ENCODE measurements around the gene CCDC3.
"Not testable (repeated sequence)": the region's sequence is repeated elsewhere in the genome, so short reads cannot be mapped to it uniquely, and the experiment has no call there.

Gene CCDC3

GRCh38 chr10:13000431-13000830, 1.1 kb downstream of the CCDC3 start:
- no peak for DNase-seq (ENCODE audit: low read depth in 2 of 2)

DNA sequence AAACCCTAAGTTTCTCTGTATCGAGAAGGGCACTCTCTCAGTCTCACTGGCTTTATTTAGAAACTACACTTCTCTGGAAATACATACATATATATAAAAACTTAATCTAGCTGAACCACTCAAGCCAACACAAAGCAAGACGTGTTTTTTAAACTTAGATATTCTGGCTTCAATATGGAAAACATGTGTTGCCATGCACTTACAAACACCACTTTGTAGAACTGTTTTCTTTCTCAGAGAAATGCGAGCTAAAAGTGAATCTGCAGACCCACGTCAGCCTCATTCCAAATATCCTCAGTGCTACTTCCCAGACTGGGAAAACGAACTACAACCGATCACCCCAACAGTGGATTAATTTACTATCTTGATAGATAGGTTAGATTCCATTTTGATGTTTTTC, 1.7 kb downstream of the CCDC3 start:
- no peak for DNase-seq (ENCODE audit: low read depth in 2 of 2)

DNA sequence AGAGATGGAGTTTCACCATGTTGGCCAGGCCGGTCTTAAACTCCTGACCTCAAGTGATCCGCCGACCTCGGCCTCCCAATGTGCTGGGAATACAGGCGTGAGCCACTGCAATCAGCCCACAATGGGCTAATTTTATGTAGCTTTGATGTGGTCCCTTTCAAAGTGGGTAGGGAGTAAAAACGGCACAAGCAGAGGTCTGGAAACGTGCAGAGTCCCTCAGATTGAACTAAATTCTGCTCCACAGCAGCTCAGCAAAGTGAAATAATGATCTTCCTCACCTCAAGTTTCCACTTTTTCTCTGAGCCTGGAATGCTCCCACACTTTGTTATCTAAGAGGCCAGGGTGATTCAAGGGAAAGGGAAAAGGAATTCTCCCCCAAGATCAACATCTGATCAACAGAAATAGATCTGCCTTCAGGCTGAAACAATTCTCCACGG, 6.1 kb downstream of the CCDC3 start:
- no peak for DNase-seq (ENCODE audit: low read depth in 2 of 2)

- no peak for DNase-seq (ENCODE audit: low read depth in 2 of 2)
Observed at GRCh38 chr10:12993595-12993994, 7.9 kb downstream of the CCDC3 start.

GRCh38 chr10:12985347-12985746, 16.2 kb downstream of the CCDC3 start:
- DNase-seq (ENCODE audit: low read depth in 2 of 2), result no peak

DNA sequence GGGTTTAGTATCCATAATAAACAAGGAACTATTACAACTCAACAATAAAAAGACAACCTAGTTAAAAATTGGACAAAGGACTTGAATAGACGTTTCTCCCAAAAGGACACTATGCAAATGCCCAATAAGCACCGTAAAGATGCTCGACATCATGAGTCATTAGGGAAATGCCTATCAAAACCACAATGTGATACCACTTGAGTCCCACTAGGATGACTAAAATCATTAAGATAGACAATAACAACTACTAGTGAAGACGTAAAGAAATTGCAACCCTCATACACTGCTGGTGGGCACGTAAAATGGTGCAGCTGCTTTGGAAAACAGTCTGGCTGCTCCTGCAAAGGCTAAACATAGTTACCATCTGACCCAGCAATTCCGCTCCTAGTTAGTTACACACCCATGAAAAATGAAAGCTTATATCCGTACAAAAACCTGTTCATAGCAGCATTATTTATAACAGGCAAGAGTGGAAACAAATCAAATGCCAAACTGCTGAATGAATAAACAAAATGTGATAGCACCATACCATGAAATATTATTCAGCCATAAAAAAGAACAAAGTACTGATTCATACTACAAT, 17.3 kb downstream of the CCDC3 start:
- DNase-seq (ENCODE audit: low read depth in 2 of 2), result no peak

DNA sequence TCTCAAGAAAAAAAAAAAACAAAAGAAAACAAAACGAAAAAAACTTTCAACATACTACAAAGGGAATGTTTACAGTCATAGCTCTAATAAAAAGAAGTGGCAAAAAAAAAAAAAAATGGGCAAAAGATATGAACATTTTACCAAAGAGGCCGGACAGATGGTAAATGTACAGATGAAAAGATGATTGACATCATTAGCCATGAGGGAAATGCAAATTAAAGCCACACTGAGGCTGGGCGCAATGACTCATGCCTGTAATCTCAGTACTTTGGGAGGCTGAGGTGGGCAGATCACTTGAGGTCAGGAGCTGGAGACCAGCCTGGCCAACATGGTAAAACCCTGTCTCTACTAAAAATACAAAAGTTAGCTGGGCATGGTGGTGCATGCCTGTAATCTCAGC, 17.9 kb downstream of the CCDC3 start:
- DNase-seq (ENCODE audit: low read depth in 2 of 2), result not testable (repeated sequence)

DNA sequence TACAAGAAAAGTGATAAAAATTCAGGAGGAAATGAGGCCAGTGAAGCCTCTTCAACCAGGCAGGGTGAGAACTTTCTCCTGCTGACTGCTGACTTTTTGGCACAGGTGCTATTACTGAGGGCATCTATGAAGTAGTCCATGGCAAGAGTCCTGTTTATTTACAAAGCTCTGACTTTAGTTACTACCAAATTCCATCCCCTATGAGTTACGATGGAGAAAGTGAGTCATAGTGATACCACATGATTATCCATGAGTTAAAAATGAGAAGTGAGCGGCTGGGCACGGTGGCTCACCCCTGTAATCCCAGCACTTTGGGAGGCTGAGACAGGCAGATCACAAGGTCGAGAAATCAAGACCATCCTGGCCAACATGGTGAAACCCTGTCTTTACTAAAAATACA, 19.9 kb downstream of the CCDC3 start:
- no peak for DNase-seq (ENCODE audit: low read depth in 2 of 2)

GRCh38 chr10:12980713-12981306, 20.7 kb downstream of the CCDC3 start:
- DNase-seq (ENCODE audit: low read depth in 2 of 2), result no peak

DNA sequence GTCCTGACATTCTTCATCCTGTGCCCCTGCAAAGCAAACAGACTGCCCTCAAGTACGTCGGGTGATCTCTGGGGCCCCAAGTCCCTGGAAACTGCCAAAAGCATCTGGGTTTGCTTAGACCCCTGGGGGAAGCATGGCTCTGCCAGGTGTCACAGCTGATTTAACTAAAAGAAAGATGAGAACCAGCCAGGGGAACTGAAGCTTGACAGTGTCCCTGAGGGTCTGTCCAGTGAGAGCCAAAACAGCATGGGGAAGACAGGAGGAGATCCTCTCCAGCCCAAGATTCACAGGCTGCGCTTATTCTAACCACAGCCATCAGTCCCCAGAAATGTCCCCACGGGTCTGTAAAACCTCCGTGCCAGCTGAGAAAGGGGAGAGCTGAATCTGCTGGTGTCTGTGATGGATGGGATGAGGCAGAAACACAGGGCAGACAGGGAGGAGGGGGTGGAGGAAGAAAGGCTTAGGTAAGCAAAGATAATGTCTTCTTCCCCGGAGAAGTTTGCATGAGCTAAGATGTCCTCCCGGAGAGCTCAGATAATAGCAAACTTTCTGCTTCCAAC, 21.3 kb downstream of the CCDC3 start:
- no peak for DNase-seq (ENCODE audit: low read depth in 2 of 2)

GRCh38 chr10:12978891-12979290, 22.6 kb downstream of the CCDC3 start:
- DNase-seq (ENCODE audit: low read depth in 2 of 2), result no peak

- DNase-seq (ENCODE audit: low read depth in 2 of 2), result no peak
Observed at GRCh38 chr10:12975906-12976305, 25.6 kb downstream of the CCDC3 start.

GRCh38 chr10:12975266-12975665, 26.2 kb downstream of the CCDC3 start:
- no peak for DNase-seq (ENCODE audit: low read depth in 2 of 2)

- DNase-seq (ENCODE audit: low read depth in 2 of 2), result no peak
Observed at GRCh38 chr10:12974491-12975199, 26.9 kb downstream of the CCDC3 start.

DNA sequence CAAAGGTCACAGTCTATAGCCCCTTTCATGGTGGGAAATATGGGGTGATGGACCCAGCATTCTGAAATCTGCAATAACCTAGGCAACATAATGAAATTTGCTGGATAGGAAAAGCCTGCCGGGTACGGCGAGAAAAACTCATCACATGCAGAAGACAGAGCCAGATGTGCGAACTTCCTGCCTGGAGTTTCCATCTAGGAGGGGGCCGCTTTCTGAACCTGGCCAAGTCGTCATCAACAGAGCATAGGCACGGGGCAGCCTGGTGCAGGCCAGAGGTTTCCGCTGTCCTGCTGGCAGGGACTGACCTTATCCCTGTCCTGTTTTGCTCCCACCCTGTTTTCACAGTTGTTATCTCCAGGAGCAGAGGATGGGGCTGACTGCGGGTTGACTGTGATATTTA, 27.4 kb downstream of the CCDC3 start:
- no peak for DNase-seq (ENCODE audit: low read depth in 2 of 2)

- no peak for DNase-seq (ENCODE audit: low read depth in 2 of 2)
Observed at GRCh38 chr10:12973149-12973718, 28.3 kb downstream of the CCDC3 start.

DNA sequence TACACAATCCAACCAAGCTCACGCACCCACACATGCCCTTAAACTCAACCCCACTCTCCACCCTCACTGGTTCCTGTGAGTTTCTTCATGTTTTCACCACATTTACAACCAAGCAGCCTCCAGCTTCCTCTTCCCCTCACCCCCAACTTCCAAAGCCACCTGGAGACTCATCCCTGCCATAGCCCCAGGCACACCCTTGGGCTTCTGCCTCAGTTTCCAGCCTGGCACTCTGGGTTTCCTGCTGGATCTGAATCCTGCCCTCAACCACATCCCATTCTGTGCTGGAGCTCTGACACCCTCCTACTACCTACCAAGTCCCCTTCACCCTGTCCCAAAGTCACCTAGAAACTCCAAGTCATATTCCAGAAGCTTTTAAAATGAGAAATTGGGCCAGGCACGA, 29.4 kb downstream of the CCDC3 start:
- DNase-seq (ENCODE audit: low read depth in 2 of 2), result no peak

- DNase-seq (ENCODE audit: low read depth in 2 of 2), result no peak
Observed at GRCh38 chr10:12971001-12971788, 30.3 kb downstream of the CCDC3 start.

- no peak for DNase-seq (ENCODE audit: low read depth in 2 of 2)
Observed at GRCh38 chr10:12969951-12970350, 31.6 kb downstream of the CCDC3 start.

- no peak for DNase-seq (ENCODE audit: low read depth in 2 of 2)
Observed at GRCh38 chr10:12966067-12966466, 35.4 kb downstream of the CCDC3 start.

- DNase-seq (ENCODE audit: low read depth in 2 of 2), result no peak
Observed at GRCh38 chr10:12965571-12965970, 35.9 kb downstream of the CCDC3 start.

DNA sequence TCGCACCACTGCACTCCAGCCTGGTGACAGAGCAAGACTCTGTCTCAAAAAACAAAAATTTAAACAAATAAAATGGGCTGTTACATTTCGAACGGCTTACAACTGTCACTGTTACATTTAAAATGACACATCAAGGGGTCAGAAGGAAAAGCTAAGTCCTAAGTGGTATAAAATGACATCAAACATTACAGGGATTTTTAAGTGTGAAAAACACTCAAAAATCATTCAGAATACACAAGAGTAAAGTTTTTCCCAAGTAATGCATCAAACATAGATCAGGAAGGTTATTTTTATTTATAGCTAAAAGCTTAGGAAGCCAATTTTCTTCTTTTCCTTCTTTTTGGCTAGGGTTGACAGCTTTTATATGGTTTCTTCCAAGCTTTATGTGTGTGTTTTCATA, 39.0 kb downstream of the CCDC3 start:
- DNase-seq (ENCODE audit: low read depth in 2 of 2), result no peak
